ENCODE results near the gene TNNT2.

TNNT2 gene

DNA sequence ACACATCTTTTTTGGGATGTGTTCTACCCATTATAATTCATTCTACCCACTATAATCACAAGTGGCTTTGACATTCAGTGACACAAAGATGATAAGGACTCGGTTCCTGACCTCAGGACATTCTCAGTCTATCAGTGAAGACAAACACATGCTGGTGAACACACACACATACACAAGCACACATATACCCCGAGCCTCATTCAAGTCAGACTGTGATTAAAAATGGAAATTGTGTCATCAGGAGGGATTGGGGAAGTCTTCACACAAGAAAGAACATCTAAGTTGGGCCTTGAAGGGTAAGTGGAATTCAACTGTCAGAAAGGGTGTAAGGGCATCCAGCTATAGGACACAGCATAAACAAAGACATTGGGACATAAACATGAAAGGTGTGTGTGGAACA lies 24.2 kb upstream of the TNNT2 start:
- no peak for DNase-seq (ENCODE audit: low spot score)

DNA sequence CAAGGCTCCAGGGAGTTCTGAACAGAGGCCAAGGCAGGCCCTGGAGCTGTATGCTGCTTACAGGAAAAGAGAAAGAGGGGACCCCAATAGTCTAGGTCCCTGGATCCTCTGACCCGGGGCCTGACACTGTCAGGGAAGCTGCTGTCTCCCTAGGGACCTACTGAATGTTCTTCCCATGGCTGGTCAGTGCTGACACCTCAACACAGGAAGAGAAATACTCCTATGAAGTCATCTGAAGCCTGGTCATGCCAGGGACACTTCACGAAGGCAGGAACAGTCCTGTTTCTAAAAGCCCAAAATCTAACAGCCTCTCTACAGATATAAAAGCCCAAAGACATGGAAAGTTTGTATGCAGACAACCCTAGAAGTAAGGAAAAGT lies 23.4 kb upstream of the TNNT2 start:
- no peak for DNase-seq (ENCODE audit: low spot score)

DNA sequence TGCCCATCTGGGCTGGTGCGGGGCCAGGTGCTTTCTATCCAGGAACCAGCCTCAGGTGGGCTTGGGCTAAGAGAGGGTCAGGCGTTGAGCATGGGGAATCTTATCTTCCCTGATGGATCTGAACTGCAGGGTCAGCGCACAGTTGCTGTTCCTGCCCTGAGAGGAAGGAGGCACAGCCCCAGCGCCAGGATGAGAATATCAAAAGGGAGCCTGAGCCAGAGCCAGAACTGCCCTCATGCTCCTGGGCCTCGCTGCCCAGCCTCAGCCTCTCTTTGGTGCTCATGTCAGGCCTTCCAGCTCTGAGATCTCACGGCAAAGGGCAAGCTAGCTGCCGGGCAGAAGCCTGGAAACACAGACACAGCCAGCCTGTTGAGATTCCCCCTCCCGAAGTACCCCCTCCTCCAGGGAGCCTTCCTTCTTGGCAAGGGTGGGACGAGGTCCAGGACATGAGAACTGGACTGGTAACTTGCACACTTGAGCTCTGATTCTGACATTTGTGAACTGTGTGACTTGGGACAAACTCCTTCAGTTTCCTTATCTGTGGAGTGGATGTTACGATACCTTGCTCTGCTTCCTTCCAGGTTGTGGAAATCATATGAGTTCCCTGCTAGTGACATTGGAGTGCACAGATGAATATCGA lies 22.9 kb upstream of the TNNT2 start:
- no peak for DNase-seq (ENCODE audit: low spot score)

DNA sequence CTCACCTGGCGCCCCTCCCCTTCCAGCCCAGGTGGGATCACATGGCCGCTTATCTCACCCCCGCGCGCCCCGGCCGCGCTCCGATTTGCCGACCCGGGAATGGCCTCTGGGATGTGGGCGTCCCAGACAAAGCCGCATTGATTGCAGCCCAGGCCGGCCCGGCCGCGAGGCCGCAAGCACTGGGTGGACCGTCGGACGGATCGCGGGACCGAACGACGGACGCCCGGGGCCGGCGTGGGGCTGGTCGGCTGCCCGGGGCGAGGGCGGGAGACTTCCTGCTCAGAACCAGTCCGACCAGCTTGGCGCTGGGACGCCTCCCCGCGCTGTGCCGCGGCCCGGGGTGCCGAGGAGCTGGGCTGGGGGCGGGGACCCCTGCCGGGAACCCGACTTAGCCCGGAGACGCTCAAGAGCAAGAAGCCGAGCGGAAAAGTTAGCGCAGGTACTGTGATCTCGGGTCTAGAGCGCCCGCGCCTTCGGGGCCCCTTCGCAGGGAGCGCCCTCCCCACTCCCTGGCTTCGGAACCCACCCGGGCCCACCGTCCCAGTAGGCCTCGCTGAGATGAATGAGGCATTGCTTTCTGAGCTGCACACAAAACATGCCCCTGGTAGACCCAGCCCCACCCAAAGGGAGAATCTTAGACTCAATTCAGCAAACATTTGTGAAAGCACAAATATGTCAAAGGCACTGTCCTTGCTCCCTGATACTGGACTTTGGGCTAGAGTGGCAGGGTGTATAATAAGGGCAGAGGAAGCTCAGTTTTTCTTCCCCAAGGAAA lies 22.1 kb upstream of the TNNT2 start:
- DNase-seq (ENCODE audit: low spot score) = no peak

DNA sequence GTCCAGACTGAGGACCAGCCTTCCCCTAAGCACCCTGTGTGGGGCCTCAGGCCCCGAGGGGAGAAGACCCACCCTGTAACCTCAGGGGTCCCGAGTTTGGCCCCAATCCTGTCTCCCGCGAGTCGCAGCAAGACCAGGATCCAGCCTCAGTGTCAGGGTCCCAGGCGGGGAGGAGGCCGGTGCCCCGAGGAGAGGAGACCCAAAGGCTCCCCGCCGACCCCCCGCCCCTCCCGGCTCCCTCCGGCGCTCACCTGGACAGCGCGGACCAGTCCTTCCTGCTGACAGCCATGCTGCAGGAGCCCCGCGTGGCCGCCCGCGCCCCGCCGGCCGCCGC lies 21.5 kb upstream of the TNNT2 start, which contains the start of gene LAD1:
Gene LAD1, minus strand, starts transcription at position 307 of the 334 bp plus-strand sequence. Its CDS starts 18 bp downstream, at position 289.
- DNase-seq (ENCODE audit: low spot score) = no peak

DNA sequence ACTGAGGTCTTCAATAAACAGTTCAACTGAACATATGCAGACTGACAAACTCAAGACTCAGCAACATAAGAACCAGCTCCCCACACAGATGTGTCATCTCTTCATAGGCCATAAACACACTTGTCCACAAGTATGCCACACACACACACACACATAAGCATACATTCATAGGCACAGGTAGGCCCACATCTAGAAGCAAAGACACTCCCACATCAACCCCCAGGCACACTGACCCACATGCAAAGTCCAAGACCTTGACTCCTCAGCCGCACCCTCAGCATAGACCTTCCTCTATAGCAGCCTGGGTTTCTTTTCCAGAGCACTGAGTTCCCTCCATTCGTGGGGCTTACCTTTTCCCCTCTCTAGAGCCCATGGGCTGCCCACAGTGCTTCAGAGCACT lies 20.2 kb upstream of the TNNT2 start:
- no peak for DNase-seq (ENCODE audit: low spot score)

DNA sequence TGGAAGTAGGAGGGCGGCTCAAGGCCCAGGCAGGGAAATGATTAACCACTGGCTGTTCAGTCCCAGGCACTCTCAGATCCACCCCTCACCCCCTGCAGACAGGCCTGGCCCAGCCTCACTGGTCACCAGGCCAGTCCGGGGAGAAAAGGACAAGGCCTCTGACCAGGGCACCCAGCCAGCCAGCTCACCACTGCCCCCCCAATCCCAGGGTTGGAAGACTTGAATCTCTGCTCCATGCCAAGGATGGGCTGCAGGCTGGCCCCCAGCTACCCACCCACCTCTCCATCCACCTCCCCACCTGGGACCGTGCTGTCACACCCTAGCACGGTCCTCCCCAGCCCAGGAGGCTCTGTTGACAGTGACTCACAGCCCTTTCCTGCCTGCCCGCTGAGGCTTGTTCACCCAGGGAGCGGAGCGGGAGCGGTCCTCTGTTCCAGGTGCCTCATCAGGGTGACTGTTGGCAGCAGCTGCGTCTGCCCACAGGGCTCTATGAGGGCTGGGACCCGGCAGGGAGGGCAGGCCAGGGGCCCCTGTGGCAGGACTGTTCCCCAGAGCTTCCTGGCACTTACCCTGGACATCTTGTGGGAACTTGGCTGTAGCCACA lies 19.5 kb upstream of the TNNT2 start:
- DNase-seq (ENCODE audit: low spot score) = no peak

DNA sequence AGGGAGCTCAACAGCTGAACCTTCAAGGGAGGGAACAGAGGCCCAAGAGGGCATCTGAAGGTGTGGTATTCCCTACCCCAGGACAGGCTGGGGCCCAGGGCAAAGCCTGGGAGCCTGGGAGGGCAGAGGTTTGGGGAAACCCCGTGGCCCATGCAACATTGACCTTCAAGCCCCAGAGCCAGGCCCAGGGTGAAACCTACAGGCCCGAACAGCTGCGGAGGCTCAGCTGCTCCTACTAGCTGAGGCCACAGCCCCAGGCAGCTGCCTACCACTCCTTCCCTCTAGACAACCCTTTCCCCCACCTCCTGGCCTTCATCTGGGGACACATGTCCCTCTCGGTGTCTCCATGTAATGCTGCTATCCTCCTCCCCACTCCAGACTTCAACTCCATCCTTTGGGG lies 18.5 kb upstream of the TNNT2 start:
- DNase-seq (ENCODE audit: low spot score) = no peak

DNA sequence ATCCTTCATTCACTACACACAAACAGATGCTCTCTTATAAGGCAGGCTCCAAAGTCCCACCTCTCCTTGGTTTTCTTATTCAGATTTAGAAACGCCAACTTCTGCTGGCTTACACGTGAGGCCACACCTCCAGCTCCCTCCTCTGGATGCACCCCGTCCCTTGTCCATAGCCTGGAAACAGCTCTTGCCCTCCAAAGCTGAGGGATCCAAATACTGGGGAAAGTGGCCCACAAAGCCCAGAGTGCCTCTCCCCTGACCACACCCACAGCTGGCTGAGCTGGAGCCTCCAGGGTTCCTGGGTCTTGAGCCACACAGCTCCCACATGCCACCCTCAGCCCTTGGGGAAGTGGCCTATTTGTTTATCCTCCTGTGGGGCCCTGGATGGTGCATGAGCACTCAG lies 17.1 kb upstream of the TNNT2 start:
- DNase-seq (ENCODE audit: low spot score) = no peak

DNA sequence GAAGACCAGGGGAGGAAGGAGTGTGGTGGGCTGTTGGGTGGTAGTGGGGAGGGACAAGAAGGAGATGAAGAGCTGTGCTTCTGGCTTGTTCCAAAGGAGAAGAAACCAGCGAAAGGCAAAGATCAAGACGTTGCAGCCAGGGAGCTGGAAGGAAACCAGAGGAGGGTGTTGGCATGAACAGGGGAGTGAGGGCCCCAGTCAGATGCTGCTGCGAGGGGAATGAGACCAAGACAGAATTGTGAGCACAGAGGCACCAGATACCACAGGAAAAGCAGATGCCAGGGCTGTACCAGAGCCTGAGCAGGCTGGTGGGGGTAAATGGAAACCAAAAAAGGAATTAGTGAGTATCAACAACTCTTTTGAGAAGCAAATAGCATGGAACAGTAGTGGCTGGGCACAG lies 15.6 kb upstream of the TNNT2 start:
- no peak for DNase-seq (ENCODE audit: low spot score)

DNA sequence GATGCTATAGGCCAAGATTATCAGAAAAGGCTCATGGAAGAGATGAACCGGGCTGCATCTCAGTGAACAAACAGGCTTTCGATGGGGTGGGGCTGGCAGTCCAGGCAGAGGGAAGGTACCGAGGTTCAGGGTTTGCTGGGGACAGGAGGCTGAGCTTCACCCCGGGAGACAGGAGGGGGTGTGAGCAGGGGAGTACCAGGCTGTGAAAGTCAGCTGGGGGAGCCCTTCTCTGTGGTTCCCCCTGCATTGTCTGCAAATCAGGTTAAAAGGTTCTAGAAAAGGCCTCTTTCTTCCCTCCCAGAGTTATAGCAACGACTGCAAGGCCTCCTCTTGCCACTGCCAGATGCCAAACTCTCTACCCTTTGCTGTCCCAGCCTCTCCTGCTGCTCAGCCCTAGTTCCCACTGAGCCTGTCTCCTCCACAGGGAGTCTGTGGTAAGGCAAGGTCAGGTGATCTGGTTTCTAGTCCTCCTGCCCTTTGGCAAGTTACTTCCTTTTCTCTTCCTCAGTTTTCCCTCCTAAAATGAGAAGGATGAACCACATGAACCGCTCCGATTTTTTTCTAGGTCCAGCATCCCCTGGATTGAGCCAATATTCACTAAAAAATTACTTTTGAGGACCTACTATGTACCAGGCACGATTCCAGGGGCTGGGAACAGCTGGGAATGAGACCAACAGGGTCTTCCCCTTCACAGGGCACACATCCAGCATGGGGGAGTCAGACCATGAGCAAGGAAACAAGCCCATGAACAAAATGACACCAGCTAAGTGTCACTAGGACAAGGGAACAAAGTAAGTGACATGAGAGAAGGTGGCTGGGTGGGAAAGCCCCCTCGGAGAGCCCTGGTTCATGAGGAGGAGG lies 14.4 kb upstream of the TNNT2 start:
- no peak for DNase-seq (ENCODE audit: low spot score)

DNA sequence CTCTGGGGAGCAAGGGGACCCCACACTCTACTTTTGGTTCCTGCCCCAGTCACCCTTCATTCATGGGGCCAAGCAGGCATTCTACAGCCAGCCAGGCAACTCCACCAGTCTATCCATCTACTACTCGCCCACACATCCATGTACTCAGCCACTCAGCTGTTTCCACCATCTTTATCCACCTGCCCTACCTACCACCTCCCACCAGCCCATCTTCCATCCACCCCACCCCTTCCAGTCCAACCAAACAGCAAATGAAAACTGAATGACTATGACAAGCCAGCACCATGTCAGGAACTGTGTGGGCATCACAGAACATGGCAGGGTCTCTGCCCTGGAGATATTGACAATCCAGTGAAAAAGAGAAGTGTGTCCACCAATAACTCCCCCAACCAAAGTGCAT lies 13.7 kb upstream of the TNNT2 start:
- no peak for DNase-seq (ENCODE audit: low spot score)

DNA sequence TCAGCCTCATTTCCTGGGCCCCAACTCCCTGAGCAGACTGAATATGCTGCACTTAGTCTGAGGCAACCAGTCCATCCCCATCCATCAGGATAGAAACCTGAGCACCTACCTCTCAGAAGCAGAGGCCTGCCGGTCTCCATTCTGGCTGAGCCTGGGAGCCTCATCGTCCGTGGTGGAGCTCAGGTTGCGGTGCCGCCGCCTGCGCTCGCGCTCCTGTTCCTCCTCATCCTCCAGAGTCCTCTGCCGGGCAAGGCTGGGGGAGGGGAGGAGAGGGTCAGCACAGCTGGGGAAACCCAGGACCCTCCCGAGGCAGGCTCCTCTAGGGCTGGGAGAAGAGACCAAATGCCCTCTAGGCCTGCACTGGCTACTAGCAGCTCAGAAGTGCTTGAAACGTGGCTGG lies 11.6 kb upstream of the TNNT2 start:
- no peak for DNase-seq (ENCODE audit: low spot score)

DNA sequence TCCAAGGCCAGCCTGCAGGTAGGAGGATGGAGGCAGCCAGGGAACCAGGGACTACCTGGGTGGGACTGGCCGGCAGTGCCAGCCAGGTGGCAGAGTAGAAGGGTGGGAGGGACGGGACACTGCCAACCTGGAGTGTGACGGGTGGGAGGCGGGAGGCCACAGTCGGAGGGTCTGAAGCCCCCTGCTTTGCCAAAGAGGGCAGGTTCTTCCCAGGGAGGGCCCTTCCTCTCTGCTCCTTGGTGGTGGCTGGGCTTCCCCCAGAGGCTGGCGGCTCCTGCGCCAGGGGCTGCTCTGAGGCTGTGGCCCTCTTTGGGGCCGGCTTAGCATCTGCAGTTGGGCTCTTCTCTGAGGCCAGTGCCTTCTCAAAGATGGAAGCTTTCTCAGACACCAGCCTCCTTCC lies 8.7 kb upstream of the TNNT2 start:
- DNase-seq (ENCODE audit: low spot score) = no peak

DNA sequence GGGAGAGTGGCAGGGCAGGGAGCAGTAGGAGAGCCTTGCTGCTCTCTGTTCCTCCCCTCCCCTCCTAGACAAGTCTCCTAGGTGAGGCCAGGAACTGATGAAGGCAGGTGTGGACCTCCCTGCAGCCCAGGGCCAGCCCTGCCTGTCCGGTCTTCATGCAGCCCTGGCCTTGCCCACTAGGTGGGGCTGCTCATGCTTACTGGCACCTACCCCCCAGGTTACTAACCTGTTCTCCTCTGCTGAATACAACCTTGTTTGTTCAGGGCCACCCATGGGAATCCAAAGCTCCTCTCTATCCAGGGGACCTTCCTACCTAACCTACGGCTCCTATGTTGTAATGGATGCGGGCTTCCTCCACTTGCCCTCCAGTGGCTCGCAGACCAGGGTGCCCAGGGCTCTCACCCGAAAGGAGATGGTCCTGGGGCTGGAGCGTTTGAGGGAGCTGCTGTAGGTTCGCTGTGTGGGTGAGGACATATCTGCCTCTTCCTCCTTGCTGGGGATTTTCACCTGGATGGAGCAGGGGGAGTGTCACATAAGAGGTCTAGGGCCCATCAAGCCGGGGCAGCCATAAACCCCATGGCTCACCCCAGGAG lies 7.9 kb upstream of the TNNT2 start:
- peak; percentile 69 for DNase-seq (ENCODE audit: low spot score)

DNA sequence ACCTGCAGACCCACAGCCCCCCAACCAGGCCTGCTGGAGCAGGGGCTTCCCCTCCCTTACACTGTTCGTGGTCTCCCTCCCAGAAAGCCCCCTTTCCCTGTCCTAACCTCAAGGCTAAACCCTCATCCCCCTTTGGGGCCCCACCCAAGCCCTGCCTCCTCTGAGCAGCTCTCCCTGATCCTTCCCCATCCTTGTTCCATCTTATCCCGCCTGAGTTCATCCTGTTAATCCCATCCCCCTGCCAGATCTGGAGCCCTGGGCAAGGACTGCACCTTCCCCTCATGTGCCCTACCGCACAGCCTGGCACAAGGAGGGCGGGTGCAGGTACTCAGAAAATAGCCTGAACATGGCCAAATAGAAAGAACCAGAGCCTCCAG lies 6.9 kb upstream of the TNNT2 start:
- DNase-seq (ENCODE audit: low spot score) = no peak

DNA sequence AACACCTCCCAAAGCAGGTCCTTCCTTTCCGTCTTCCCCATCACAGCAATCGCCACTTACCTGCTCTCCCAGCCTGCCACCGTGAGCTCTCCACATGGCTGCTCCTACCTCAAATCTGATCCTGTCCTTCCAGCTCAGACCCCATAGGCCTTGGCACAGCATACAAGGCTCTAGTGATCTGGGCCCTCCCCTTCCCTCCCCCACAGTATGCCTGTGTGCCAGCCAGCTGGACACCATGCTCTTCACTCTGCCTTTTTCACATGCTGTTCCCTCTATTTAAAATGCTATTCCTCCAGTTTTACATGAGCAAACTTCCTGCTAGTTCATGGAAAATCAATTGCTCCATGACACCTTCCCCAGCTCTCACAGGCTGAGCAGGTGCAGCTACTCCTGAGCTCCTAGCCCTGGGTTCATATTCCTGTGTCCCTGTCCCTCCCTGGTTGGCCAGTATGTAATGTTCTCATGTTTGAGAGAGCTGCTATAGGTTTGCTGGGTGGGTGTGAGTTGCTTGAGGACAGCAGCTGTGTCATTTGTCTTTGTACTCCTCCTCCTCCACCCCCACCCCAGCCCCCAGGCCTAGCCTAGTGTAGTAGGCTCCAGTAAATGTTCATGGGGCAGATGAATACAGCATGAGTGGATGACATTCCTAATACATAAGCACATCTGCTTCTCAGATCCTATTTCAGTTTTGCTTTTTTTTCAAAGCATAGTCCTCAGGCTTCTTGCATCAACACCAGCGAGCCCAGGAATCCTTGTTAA lies 6.3 kb upstream of the TNNT2 start:
- DNase-seq (ENCODE audit: low spot score) = peak; percentile 89

DNA sequence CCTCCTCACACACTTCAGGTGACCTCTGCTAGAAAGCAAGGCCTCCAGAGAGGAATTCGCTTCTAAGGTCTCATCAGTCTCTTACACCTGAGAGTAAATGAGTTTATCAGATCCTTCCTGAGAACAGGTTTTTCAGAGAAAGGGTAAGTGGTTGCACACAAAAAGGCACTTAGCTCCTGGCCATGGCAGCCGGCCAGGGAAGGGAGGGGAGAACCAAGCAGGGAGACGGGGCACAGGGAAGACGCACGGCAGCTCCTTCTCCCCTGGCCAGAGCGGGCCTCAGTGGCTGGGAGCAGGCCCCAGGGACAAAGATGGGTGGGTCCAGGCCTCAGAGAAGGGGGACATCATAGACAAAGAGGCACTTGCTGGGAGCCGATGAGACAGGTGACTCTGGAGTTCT lies 3.6 kb upstream of the TNNT2 start:
- no peak for DNase-seq (ENCODE audit: low spot score)

DNA sequence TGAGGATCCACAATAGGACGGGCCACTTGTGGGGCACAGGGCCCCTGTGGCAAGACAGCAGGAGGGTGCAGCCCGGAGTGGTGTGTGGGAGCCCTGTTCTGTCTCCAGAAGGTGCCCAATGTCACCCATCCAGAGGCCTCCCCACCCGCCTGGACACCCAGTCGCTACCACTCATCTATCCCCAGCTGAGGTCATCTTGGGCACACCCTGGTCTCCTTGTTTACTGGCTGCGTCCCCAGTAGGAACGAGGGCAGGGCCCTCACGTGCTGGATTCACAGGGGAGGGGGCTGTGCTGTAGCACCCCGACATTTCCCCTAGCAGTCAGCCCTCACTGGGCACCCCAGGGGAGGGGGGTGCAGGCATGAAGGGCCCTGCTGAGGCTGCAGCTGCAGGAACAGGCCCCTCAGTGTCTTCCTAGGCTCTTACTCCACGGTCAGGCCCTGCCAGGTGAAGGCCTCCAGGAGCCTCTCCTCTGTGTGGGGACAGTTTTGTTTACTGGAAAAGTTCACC lies 2.3 kb upstream of the TNNT2 start:
- no peak for DNase-seq (ENCODE audit: low spot score)

DNA sequence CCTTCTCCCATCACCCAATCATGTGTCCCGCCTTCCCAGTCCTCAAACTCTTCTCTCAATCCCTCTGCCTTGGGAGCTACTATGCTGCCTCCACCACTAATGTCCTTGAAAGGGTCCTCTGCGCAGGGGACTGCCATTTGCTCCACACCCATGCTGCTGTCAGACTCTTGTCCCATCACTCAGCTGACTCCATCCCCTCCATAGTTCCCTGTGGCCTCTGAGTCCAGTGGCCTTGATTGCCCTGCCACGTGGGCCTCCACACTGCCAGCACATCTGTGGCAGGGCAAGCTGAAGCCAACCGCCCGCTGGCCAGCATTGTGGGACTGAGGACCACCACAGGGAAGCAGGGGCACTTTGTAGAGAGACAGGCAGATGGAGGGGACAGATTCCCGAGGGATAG lies 1.3 kb upstream of the TNNT2 start:
- no peak for DNase-seq (ENCODE audit: low spot score)

Data from AG08396 (cell line).